Mesenchymal stem cell (in vitro differentiated cells and primary cell): Measurements from ENCODE around the gene SIPA1L3.

Experiments
- DNase-seq: peaks from one replicate; pipeline ENCODE4 v3.0.0-alpha.2; 2013
- H2AFZ ChIP-seq: one replicate; pipeline ENCODE4 v1.6.1; 2013; ENCODE audit warnings: low read depth, mild to moderate bottlenecking, control low read depth, inconsistent platforms, low read length, moderate library complexity
- H2AK5ac ChIP-seq: 2 replicates; pipeline ENCODE4 v1.6.1; 2013; ENCODE audit warnings: low read length, moderate library complexity, mild to moderate bottlenecking, inconsistent platforms; ENCODE audit not compliant: severe bottlenecking
- H2BK120ac ChIP-seq: one replicate; pipeline ENCODE4 v1.6.1; 2013; ENCODE audit warnings: low read depth, mild to moderate bottlenecking, inconsistent platforms, low read length, moderate library complexity
- H2BK12ac ChIP-seq, 2 experiments: one replicate each; pipeline ENCODE4 v1.6.1; 2013; ENCODE audit warnings: inconsistent platforms in 2 of 2, low read length in 2 of 2, mild to moderate bottlenecking in 2 of 2, moderate library complexity in 2 of 2, control low read depth in 1 of 2
- H2BK15ac ChIP-seq: one replicate; pipeline ENCODE4 v1.6.1; 2013; ENCODE audit warnings: mild to moderate bottlenecking, low read depth, inconsistent platforms; ENCODE audit not compliant: poor library complexity, severe bottlenecking
- H2BK5ac ChIP-seq: 2 replicates; pipeline ENCODE4 v1.6.1; 2013; ENCODE audit warnings: low read depth, mild to moderate bottlenecking, low read length, control low read depth, inconsistent platforms; ENCODE audit not compliant: poor library complexity, severe bottlenecking
- H3K14ac ChIP-seq, 2 experiments: one replicate each; pipeline ENCODE4 v1.6.1; 2013; ENCODE audit warnings: inconsistent platforms in 2 of 2, low read length in 2 of 2, control low read depth in 1 of 2, mild to moderate bottlenecking in 1 of 2, moderate library complexity in 1 of 2
- H3K18ac ChIP-seq, 2 experiments: one replicate each; pipeline ENCODE4 v1.6.1; 2013; ENCODE audit warnings: inconsistent platforms in 2 of 2, low read length in 2 of 2, control low read depth in 1 of 2, low read depth in 1 of 2, mild to moderate bottlenecking in 1 of 2
- H3K23ac ChIP-seq, 2 experiments: one replicate each; pipeline ENCODE4 v1.6.1; 2013; ENCODE audit warnings: inconsistent platforms in 2 of 2, low read length in 2 of 2, mild to moderate bottlenecking in 2 of 2, moderate library complexity in 2 of 2, control low read depth in 1 of 2
- H3K27ac ChIP-seq: 2 replicates; pipeline ENCODE4 v1.5.1; 2013; ENCODE audit warnings: mild to moderate bottlenecking, moderate library complexity, low read length, control low read depth, inconsistent platforms; ENCODE audit not compliant: poor library complexity, severe bottlenecking
- H3K27me3 ChIP-seq, 2 experiments: 2 replicates each; pipeline versions ENCODE4 v1.6.1 to v1.7.0; 2013; ENCODE audit warnings: low read length in 2 of 2, mild to moderate bottlenecking in 2 of 2, moderate library complexity in 2 of 2, control low read depth in 1 of 2, inconsistent platforms in 1 of 2; ENCODE audit not compliant: control insufficient read depth in 1 of 2, insufficient read depth in 1 of 2
- H3K36me3 ChIP-seq, 2 experiments: 2 replicates each; pipeline versions ENCODE4 v1.6.1 to v1.7.0; 2013; ENCODE audit warnings: low read length in 2 of 2, control low read depth in 1 of 2, inconsistent platforms in 1 of 2, low read depth in 1 of 2, mild to moderate bottlenecking in 1 of 2; ENCODE audit not compliant: insufficient read depth in 2 of 2, control insufficient read depth in 1 of 2
- H3K4ac ChIP-seq, 2 experiments: one replicate each; pipeline ENCODE4 v1.6.1; 2013; ENCODE audit warnings: inconsistent platforms in 2 of 2, low read length in 2 of 2, mild to moderate bottlenecking in 2 of 2, moderate library complexity in 2 of 2, control low read depth in 1 of 2, low read depth in 1 of 2
- H3K4me1 ChIP-seq: 2 replicates; pipeline ENCODE4 v1.6.1; 2013; ENCODE audit warnings: low read depth, low read length, control low read depth; ENCODE audit not compliant: control insufficient read depth, insufficient read depth
- H3K4me2 ChIP-seq: 2 replicates; pipeline ENCODE4 v1.6.1; 2013; ENCODE audit warnings: low read length, mild to moderate bottlenecking, inconsistent platforms; ENCODE audit not compliant: poor library complexity, severe bottlenecking
- H3K4me3 ChIP-seq, 2 experiments: 2 replicates each; pipeline versions ENCODE4 v1.5.1 to v1.7.0; 2013; ENCODE audit warnings: low read length in 2 of 2, mild to moderate bottlenecking in 2 of 2, control low read depth in 1 of 2, low read depth in 1 of 2; ENCODE audit not compliant: insufficient read depth in 1 of 2
- H3K79me1 ChIP-seq: replicated peaks from 2 replicates; pipeline ENCODE4 v1.6.1; 2013; ENCODE audit warnings: mild to moderate bottlenecking, control low read depth, low read length, inconsistent platforms; ENCODE audit not compliant: poor library complexity, severe bottlenecking
- H3K9ac ChIP-seq: 2 replicates; pipeline ENCODE4 v1.7.0; 2013; ENCODE audit warnings: mild to moderate bottlenecking, low read length, moderate library complexity
- H3K9me3 ChIP-seq: 2 replicates; pipeline ENCODE4 v1.7.0; 2013; ENCODE audit warnings: mild to moderate bottlenecking, low read length; ENCODE audit not compliant: control insufficient read depth
- H4K8ac ChIP-seq: one replicate; pipeline ENCODE4 v1.6.1; 2013; ENCODE audit warnings: inconsistent platforms, mild to moderate bottlenecking, low read length, moderate library complexity
- H4K91ac ChIP-seq: one replicate; pipeline ENCODE4 v1.6.1; 2013; ENCODE audit warnings: mild to moderate bottlenecking, low read length, inconsistent platforms
- WGBS: methylation state at CpG from one replicate; pipeline ENCODE4 v1.1.7; 2013; ENCODE audit warnings: mixed read lengths; 5-methylcytosine and 5-hydroxymethylcytosine counted together

SIPA1L3 gene

DNA sequence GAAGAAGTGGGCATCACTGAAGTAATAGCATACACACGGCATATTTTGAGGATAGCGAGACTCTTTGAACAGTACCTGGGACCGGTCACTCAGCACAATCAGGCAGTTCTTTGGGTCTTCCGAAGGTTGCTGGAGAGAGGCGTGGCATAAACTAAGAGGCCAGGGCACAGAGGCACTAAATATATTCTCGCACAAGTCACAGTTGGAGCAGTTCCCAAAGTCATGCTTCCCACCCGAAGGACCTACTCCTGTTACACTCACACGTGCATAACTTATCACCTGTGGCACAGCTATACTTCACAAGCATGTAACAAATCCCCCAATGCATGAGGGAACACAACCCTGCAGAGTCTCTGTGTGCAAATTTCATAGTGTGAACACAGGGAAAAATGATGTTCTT, 10.8 kb upstream of the SIPA1L3 start:
- H2BK12ac ChIP-seq = no peak overlapping the region
- H2BK5ac ChIP-seq = no peak overlapping the region
- no peak overlapping the region for H4K91ac ChIP-seq
- H3K4me1 ChIP-seq = no peaks in the 10 kb centered on the region
- H3K18ac ChIP-seq = no peak overlapping the region
- 92% methylated on average over 8 of the region's 8 CpGs for WGBS
- no peak overlapping the region for H3K14ac ChIP-seq
- no peak for DNase-seq
- no peak overlapping the region for H3K23ac ChIP-seq
- no peaks in the 10 kb centered on the region for H3K9me3 ChIP-seq
- no peaks in the 10 kb centered on the region for H3K36me3 ChIP-seq
- H3K27me3 ChIP-seq = peaks cover 30 to 31% of the 10 kb centered on the region in 2 experiments
- H3K4me3 ChIP-seq = no peak overlapping the region
- no peak overlapping the region for H3K4me2 ChIP-seq
- no peak overlapping the region for H2BK120ac ChIP-seq
- no peak overlapping the region for H3K27ac ChIP-seq
- no peak overlapping the region for H2BK15ac ChIP-seq
- H4K8ac ChIP-seq = no peak overlapping the region
- H3K9ac ChIP-seq = no peak overlapping the region
- H2AK5ac ChIP-seq = no peak overlapping the region
- H3K79me1 ChIP-seq = no peaks in the 10 kb centered on the region
- no peak overlapping the region for H3K4ac ChIP-seq
- H2AFZ ChIP-seq = no peak overlapping the region

DNA sequence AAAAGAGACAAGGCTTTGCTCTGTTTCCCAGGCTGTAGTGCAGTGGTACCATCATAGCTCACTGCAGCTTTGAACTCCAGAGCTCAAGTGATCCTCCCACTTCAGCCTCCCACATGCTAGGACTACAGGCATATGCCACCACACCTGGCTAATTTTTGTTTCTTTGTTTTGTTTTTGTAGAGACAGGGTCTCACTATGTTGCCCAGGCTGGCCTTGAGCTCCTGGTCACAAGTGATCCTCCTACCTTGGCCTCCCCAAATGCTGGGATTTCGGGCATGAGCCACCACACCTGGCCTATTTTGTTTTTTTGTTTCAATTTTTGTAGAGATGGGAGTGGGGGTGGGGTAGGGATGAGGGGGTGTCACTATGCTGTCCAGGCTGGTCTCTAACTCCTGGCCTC, 7.6 kb upstream of the SIPA1L3 start:
- Histone ChIP-seq H3K9me3 (no peaks in the 10 kb centered on the region), H2AFZ (no peak overlapping the region), H3K4ac (no peak overlapping the region), H4K8ac (no peak overlapping the region), H3K79me1 (no peaks in the 10 kb centered on the region), H3K14ac (no peak overlapping the region), H3K27me3 (peaks cover 3 to 11% of the 10 kb centered on the region in 2 experiments), H3K9ac (no peak overlapping the region), H3K23ac (no peak overlapping the region), H3K4me3 (no peak overlapping the region), H2BK5ac (no peak overlapping the region), H3K18ac (no peak overlapping the region), H3K27ac (no peak overlapping the region), H3K36me3 (no peaks in the 10 kb centered on the region), H3K4me1 (no peaks in the 10 kb centered on the region), H4K91ac (no peak overlapping the region), H2AK5ac (peak overlapping the region; percentile 9), H2BK12ac (no peak overlapping the region), H2BK15ac (no peak overlapping the region), H2BK120ac (no peak overlapping the region), H3K4me2 (no peak overlapping the region)
- 78% methylated on average over 1 of the region's 1 CpG for WGBS
- no peak for DNase-seq

DNA sequence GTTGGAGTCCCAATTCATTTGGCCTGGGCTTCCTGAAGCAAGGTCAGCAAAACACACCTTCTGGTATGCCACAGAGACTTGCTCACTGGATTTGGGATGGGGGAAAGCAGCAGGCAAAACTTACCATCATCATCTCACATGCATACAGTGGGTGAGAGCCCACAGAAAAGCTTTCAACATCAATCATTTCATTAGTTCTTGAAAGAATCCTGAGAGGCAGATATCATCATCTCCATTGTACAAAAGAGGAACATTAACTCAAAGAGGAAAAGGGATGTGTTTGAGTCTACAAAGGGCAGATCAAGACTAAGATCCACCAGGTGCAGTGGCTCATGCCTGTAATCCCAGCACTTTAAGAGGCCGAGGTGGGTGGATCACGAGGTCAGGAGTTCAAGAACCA, 7.0 kb upstream of the SIPA1L3 start:
- Histone ChIP-seq H4K8ac (no peak overlapping the region), H3K9ac (no peak overlapping the region), H2BK15ac (no peak overlapping the region), H2BK12ac (no peak overlapping the region), H3K27me3 (peaks cover 0 to 6% of the 10 kb centered on the region in 2 experiments), H3K4me1 (no peaks in the 10 kb centered on the region), H3K9me3 (no peaks in the 10 kb centered on the region), H3K4me3 (no peak overlapping the region), H3K23ac (no peak overlapping the region), H2BK120ac (no peak overlapping the region), H3K27ac (no peak overlapping the region), H4K91ac (no peak overlapping the region), H2AK5ac (peak overlapping the region; percentile 9), H3K18ac (no peak overlapping the region), H3K36me3 (no peaks in the 10 kb centered on the region), H3K79me1 (no peaks in the 10 kb centered on the region), H2BK5ac (no peak overlapping the region), H3K4me2 (no peak overlapping the region), H2AFZ (no peak overlapping the region), H3K4ac (no peak overlapping the region), H3K14ac (no peak overlapping the region)
- 82% methylated on average over 2 of the region's 2 CpGs for WGBS
- no peak for DNase-seq

- no peaks in the 10 kb centered on the region for H3K36me3 ChIP-seq
These were observed 4.3 kb upstream of the SIPA1L3 start for GRCh38 chr19:37902668-37903067.

More at GRCh38 chr19:37902668-37903067, 4.3 kb upstream of the SIPA1L3 start:
- Histone ChIP-seq H3K4ac (no peak overlapping the region), H3K4me1 (peaks cover 4% of the 10 kb centered on the region), H3K9ac (no peak overlapping the region), H3K18ac (no peak overlapping the region), H2BK5ac (no peak overlapping the region), H3K27me3 (no peaks in the 10 kb centered on the region), H2BK12ac (no peak overlapping the region), H2BK120ac (no peak overlapping the region), H3K4me3 (no peak overlapping the region), H2BK15ac (no peak overlapping the region), H4K8ac (no peak overlapping the region), H3K27ac (no peak overlapping the region), H3K9me3 (no peaks in the 10 kb centered on the region), H4K91ac (no peak overlapping the region), H2AK5ac (no peak overlapping the region), H2AFZ (no peak overlapping the region), H3K14ac (no peak overlapping the region), H3K79me1 (peaks cover 2% of the 10 kb centered on the region), H3K4me2 (no peak overlapping the region), H3K23ac (no peak overlapping the region)
- DNase-seq = peak; percentile 71
- 0% methylated on average over 4 of the region's 4 CpGs for WGBS
